ENCODE measurements around the gene PCSK9.
"Not testable (repeated sequence)": the region's sequence is repeated elsewhere in the genome, so short reads cannot be mapped to it uniquely, and the experiment has no call there.

PCSK9 gene

DNA sequence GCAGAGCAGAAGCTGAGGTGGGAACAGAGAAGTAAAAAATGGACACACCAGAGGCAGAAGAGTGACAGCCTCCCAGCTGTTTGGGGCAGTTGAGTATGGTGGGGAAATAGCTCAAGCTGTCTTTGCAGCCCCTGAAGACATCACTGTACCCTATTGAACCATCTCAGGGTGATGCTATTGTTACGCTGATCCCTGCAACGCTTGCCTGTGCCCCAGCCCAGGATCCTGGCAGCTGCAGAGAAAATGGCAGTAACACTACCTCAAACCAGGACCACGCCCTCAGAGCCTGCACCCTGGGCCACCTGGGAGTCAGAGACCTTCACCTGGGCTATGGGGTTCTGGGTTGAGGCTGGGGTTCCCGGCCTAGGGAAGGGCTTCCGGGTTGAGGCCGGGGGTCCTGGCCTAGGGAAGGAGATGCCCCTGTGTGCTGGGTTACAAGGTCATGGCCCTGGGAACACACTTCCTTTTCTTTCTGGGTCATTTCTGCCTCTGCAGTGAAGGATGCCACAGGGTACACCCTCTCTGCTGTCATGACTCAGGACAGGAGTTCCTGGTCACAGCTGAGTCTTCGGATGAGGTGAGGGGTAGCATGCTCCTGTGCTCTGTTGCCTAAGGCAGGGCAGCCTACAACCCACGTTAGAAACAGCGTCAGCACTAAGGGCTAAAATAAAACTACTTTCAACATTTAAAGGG lies 29.0 kb upstream of the PCSK9 start:
- DNase-seq, result no peak

DNA sequence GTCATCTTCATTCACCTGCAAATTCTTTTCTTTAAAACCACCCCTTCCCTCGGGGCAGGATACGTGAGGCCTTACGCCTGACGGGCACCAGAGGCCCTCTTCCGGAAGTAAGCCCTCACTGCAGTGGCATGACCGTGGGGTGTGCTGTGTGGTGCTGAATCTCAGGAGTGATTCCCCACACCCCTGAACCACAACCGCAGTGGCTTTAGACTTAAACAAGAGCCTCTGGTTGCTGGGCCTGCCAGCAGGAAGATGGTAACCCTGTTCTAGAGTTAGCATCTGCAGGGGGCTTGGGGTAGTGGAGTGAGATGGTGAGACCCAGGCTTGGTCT lies 28.5 kb upstream of the PCSK9 start:
- no peak for DNase-seq

DNA sequence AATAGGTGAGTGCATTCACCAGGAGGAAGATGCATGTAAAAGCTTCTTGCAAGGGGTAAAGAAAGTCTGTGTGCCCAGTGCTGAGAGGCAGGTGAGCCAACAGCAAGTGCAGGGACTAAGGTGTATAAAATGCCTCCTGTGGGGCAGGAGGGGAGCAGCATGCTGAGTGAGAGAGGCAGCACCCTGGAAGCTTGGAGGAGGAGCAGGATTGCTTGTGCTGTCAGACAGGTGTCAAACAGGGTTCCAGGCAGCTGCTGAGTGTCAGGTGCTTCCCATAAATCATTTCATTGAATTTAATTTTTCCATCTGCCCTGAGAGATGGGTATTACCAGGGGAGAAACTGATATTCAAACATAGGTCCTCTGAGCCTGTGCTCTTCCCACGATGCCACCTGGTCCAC lies 26.7 kb upstream of the PCSK9 start:
- no peak for DNase-seq

GRCh38 chr1:55015123-55015522 lies 24.2 kb upstream of the PCSK9 start:
- no peak for DNase-seq

- no peak for DNase-seq
These were observed 23.4 kb upstream of the PCSK9 start for GRCh38 chr1:55015731-55016620.

GRCh38 chr1:55018395-55018794 lies 21.0 kb upstream of the PCSK9 start:
- DNase-seq, result no peak

DNA sequence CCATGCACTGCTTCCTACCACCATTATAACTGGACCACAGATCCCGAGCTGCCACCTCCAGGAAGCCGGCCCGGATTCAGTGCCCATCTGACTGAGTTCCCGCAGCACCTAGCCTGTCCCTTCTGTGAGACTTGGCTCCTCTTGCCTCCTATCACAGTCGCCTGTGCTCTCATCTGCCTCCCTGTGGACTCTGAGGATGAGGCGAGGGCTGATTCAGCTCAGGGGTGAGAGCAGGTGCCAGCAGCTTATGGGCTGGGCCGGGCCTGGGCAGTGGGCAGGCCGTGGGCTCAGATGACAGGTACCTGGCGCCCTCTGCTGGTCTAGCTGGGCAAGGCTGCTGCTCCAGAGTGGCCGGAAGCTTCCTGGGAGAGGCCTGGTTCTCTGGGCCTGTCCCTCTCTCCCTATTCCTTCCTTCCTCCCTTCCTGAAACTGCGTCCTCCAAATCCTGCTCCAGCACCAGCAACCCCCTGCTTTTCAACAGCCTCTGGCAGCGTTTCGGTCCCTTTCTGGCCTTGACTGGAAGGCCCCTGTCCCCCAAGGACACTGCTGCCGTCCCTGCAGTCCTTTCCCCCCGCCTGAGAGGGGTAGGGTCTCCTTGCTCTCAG lies 17.3 kb upstream of the PCSK9 start:
- peak; percentile 86 for DNase-seq

DNA sequence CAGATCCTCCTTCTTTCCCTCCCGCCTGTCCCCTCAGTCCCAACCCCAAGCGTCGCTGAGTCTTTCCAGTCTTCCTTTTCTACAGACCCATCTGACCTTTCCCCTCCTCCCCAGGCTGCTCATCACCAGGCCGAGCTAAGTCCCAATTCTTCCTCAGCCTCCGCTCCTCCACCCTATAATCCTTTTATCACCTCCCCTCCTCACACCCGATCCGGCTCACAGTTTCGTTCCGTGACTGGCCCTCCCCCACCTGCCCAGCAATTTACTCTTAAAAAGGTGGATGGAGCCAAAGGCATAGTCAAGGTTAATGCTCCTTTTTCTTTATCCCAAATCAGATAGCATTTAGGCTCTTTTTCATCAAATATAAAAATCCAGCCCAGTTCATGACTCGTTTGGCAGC lies 15.2 kb upstream of the PCSK9 start:
- not testable (repeated sequence) for DNase-seq

- not testable (repeated sequence) for DNase-seq
These were observed 12.7 kb upstream of the PCSK9 start for GRCh38 chr1:55026682-55027081.

GRCh38 chr1:55031098-55031497 lies 8.2 kb upstream of the PCSK9 start:
- not testable (repeated sequence) for DNase-seq

DNA sequence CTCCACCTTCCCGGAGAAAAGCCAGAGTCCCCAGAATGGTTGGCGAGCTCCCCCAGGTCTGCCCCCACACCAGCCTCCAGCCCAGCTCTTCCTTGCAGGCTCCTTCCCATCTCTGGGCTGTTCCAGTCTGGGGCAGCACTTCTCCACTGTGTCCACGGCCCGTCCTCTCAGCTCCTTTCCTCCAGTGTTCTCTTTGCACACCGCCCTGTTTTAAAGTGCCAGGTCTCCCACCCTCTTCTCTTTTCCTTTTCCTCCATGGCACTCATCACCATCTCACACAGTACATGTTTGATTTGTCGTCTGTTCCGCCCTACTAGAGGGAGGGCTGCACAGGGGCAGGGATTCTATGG lies 6.1 kb upstream of the PCSK9 start:
- no peak for DNase-seq

DNA sequence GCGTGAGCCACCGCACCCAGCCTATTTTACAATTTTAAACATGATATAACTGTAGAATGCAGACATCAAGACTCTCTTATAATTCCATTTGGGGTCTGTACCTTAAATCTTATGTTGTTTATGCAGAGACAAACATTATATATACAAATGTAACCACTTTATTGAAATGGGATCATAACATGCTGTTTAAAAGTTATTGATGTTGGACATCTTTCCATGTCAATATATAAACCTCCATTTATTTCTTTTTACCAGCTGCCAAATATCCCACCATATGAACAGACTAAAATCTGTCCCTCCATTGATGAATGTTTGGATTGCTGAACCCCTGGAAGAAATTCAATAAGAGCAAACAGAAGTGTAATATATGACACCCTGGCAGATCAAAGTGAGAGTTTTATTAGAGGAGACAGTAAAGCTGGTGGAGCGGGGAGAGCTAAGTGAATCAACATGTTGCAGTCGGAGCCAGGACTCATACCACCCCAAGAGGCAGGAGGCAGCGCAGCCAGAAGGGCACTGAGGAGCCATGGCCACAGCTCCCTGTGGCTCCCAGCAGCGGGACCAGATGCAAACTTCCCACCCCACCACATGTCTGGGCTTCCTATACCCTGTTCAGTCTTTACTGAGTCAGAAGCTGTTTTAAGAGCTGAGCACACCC lies 4.7 kb upstream of the PCSK9 start:
- DNase-seq, result no peak

DNA sequence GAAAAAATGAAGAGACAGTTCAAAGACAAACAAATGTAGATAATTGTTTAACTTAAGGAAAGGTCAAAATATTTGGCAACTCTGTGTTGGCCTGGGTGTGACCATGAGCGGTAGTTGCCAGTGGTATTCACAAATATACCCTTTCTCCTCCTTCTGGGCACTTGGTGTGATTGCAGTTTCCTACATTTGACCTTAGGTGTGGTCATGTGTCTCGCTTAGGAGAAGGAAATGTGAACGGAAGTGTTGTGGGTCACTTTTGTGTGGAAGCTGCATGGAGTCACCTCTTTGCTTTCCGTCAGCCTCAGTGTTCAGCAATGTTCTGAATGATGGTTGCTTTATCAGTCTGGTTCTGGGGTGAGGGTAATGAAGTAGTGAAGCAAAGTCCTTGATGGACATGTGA lies 3.4 kb upstream of the PCSK9 start:
- DNase-seq, result peak; percentile 33

GRCh38 chr1:55037733-55038551 lies 1.4 kb upstream of the PCSK9 start:
- DNase-seq, result no peak

- no peak for DNase-seq
These were observed 853 bp upstream of the PCSK9 start for GRCh38 chr1:55038552-55038838.

DNA sequence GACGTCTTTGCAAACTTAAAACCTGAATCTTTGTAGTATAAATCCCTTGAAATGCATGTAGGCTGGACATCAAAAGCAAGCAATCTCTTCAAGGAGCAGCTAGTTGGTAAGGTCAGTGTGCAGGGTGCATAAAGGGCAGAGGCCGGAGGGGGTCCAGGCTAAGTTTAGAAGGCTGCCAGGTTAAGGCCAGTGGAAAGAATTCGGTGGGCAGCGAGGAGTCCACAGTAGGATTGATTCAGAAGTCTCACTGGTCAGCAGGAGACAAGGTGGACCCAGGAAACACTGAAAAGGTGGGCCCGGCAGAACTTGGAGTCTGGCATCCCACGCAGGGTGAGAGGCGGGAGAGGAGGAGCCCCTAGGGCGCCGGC lies 390 bp upstream of the PCSK9 start:
- no peak for DNase-seq

- DNase-seq, result no peak
These were observed 960 bp downstream of the PCSK9 start for GRCh38 chr1:55040083-55040932.

GRCh38 chr1:55040933-55041494 lies 1.7 kb downstream of the PCSK9 start:
- DNase-seq, result no peak

- DNase-seq, result no peak
These were observed 2.3 kb downstream of the PCSK9 start for GRCh38 chr1:55041613-55042012.

GRCh38 chr1:55043011-55043410 lies 3.7 kb downstream of the PCSK9 start:
- DNase-seq, result no peak

DNA sequence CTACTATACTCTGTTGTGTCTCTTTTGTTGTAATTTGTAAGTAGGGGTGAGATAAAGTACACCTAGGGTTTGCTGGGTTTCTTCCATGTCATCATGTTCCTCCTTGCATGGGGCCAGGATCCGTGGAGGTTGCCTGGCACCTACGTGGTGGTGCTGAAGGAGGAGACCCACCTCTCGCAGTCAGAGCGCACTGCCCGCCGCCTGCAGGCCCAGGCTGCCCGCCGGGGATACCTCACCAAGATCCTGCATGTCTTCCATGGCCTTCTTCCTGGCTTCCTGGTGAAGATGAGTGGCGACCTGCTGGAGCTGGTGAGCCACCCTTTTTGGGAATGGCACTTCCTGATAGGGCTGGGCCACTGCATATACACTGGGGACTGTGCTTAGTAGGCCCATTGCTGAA lies 4.4 kb downstream of the PCSK9 start:
- no peak for DNase-seq

All from hematopoietic multipotent progenitor cell treated with erythropoietin and hydrocortisone succinate and interleukin-3 and kit ligand, for 4 days (in vitro differentiated cells).